ENCODE measurements around the gene EHBP1.

The EHBP1 gene

DNA sequence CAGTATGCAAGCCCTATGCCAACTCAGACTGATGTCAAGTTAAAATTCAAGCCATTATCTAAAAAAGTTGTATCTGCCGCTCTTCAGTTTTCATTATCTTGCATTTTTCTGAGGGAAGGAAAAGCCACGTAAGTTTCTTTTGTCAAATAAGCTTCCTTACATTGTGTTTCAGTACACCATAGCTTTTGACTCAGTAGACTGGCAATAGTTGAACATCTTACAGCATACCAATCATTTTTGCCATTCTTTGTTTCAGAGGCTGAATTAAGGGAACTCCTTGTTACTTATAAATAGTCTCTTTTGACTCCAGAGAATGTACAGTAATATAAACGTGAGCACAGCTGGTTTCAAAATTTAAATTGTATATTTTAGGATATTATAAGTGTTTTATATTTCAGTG lies 120.6 kb downstream of the EHBP1 start:
- DNase-seq: no peak

DNA sequence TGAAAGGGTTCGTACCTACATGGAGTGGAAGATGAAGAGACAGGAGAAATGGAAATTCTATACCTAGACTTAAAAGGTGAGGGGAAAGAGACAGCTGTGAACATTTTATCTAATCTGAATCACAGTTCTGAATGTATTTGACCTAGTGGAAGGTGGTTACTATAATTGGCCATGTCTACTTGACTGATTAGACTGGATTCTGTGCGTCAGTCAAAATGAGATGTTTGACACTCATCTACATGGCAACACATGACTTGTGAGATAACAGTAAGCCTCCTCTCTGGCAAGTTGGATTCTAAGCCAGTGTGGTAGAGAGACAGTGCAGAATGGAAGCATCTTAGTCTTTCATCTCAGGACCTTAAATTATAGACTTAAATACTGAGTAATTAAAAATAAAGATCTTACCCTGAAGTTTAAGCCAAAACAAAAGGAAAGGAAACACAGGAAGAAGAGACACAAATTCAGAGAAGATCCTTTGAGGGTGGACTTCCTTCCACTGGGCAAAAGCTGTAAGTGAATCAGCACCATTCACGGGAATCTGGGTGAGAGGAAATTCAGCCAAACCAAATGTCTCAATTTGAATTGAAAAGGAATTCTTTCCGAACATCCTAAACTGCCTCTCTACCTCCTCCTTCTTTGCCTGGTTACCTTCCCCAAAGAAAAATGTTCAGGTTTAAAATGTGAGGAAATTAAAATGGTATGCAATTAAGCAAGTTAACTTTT lies 121.6 kb downstream of the EHBP1 start:
- no peak for DNase-seq

DNA sequence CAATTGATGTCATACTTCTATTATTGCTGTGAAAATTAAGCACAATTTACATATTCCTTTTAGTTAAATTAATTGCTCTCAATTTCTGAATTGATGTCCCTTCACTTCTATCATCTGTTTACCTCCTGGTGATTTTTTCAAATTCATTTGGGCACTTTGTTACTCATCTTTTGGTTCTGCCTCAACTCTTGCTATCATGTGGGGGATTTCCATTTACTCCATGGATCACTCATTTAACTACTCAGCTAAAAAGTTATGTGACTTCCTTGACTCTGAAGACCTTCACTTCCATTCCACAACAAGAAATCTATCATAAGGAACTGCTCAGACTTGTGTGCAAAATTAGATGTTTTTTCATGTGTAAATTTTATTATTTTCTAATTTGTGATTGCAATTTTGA lies 126.2 kb downstream of the EHBP1 start:
- no peak for DNase-seq

DNA sequence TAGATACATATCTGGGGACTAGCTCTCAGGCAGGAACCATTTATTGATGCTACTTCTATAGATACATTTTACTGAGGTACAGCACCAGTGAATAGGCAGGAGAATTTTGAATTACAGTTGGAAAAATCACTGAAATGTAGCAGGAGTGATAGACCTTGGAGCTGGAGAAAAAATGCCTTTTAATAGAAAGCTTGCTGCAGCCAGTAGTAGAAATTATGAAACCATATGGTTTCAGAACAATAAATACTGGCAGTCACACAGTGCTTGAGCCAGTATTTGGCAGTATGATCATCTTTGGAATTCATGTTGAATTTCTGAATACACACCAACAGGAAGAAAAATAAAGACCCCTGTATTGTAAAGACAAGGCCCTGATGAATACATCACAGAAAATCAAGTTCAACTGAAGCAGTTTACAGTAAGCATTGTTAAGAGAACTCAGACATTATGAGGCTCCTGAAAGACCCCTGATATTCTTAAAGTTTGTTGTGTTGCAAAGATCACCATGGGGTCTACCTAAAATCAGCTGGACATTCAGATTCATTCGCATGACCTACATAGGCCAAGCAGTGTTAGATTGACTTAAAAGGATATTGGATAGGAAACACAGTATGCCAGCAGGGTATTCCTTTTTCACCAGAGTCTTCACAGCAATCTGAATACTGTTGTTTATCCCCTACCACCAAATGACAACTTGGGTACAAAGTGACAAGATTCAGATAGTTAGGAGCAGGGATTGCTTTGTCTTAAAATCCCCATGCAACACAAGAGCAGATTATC lies 139.0 kb downstream of the EHBP1 start:
- DNase-seq: no peak

DNA sequence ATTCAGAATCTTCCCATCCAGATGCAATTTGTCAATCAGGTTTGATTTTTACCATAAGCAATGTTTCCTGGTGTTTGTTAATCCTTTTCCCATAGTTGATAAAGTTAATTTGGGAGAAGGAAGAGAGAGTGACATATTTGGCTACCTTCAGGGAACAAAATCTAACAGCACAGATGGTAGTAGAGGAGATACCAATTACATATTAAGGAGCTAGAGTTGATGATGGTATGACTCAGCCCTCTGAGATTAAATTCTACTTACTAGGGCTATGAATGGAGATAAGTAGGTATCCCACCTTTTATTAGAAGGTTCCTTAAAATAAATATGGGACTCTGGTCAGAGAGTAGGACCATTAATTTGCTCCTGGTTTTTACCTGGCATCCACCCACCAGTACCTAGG lies 139.7 kb downstream of the EHBP1 start:
- no peak for DNase-seq

DNA sequence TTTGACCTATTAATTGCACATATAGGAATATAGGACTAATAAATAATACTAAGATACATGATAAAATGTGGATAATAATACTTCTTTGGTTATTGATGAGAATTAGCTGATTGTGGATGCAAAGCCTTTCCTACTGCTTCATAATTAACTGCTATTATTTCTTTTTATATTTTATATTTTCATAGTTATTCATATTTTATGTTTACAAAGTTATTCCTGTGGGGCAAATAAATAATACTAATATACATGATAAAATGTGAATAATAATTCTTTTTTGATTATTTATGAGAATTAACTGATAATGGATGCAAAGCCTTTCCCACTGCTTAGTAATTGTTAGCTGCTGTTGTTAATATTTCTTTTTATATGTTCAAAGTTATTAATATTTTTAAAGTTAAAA lies 146.7 kb downstream of the EHBP1 start:
- no peak for DNase-seq

DNA sequence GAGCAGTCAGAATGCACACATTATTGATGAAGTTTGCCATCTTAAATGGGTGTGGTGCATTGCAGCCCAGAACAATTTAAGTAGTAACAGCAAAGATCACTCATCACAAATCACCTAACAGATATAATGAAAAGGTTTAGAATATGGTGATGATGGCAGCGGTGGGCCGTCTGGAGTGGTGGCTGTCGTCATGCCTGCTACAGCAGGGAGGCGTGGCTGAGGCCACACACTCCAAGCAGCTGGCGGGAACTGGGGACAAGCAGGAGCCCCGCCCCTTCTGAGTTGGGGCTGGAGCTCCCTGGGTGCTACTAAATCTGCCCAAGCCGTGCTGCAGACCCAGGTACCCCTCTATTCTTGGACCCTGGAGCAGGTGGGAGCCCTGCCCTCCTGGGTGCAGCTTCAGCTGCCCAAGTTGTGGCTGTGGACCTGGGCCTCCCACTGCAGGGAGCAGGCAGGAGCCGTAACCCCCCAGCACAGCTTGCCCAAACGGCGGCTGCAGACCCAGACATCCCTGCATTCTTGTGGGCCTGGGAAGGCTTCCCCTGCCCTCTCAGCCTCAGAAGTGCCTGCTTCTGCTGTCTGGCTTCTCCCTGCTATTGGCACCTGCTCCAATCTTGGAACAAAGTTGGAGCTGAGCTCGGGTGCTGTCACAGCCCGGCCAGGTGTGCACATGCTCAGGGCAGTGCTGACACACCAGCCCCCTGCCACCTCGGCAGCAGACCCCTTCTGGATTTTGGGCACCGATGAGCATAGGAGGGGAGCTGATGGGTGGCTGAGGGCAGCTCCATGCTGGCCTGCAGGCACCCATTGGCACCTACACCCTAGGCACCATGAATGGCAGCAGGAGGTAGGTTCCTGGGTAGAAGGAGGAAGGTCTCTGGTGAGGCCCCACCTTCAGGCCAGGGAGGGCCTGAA lies 149.3 kb downstream of the EHBP1 start:
- no peak for DNase-seq

DNA sequence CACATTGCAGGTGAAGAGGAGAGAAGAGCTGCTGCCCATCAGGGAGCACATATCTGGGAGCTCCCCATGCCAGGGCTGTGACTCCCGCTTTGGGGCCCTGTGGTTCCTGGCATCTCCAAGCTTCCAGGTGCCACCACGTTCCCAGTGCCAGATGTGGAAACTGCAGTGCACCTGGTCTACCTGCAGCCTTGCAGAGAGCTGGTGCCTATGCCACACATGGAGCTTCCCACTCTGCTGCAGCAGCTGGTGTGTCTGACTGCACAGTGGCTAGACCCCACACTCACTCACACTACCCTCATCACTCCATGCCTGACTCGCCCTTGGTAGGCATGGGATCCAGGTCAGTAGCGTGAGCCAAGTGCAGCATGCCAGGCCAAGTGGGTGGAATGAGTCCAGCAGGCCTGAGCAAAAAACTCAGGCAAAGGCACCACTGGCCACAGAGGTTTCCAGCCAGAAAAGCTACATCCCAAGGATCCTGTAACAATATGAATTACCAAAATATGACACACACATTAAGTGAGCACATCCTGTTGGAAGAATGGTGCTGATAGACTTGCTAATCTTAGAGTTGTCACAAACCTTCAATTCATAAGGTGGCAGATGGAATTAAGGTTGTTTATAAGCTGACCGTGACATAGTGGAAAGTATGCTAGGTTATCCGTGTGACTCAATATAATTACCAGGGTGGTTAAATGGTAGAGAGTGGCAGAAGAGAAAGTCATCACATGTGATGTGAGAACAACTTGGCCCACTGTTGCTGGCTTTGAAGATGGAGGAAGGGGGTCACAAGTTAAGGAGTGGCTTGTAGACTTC lies 150.9 kb downstream of the EHBP1 start:
- no peak for DNase-seq

DNA sequence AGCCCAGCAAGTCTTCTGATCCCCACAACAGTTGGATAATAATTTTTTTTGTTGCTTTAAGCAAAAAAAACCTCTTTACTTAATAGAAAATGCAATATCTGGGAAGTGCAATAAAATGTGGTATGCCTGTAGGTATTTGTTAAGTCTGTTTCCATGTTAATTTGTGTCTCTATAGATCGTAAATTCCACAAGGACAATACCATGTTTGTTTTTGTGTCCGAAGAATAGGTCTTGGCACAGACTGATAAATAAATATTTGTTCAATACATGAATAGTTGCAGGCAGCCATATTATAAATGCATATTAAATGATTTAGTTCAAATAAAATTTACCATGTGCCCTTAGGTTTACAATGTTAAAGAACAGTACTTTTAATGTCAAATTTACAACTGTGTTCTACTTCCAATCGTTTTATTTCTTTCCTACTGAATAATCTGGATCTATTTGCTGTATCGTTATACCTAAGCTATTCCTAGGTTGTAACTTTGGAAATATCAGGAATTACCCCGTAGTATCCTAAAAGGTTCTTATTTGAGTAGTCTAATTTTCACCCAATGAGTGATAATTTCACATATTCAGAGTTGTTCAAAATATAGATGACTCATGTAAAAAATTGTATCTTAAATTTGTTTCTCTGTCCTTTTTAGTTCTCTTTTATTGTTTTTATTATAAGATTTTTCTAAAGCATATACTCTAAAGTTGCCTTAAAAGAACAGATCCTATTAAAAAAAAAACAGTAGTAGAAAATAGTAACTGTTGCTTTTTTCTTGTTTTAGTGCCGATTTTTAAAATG lies 151.8 kb downstream of the EHBP1 start:
- no peak for DNase-seq

DNA sequence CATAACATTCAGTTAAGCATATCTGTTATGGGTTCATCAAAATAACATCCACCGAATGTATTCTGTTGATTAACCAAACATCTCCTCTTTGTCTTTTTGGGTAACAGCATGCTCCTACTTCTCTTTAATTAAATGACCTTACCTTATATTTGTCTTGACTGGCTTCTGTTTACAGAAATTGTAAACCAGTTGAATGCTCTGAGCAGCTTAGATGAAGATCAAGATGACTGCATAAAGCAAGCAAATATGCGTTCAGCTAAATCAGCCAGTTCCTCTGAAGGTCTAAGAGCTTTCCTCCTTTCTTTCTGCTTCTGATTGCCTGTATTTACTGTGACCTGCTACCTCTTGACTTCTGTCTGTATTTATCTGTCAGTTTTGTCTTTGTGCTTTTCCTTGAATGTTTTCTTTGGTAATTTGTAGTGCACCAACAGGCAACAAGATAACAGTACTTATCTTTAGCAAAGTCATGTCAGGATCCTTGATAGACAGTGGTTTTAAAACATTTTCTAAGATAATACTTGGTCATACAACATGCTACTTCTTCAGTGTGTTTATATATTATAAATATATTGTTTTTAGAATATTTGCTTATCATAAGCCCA lies 152.8 kb downstream of the EHBP1 start:
- DNase-seq: no peak

DNA sequence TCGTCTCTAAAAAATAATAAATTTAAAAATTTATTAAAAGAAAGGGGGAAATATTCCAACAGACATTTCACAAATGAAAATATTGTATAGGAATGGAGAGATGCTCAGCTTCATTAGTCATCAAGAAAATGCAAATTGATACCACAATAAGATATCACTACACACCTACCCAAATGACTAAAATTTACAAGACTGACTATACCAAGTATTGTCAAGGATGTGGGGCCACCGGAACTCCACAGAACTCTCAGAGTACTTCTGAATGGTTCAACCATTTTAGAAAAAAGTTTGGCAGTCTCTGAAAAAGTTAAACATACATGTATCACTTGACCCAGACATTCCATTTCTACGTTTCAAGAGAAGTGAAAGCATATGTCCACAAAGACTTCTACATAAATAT lies 163.4 kb downstream of the EHBP1 start:
- no peak for DNase-seq

DNA sequence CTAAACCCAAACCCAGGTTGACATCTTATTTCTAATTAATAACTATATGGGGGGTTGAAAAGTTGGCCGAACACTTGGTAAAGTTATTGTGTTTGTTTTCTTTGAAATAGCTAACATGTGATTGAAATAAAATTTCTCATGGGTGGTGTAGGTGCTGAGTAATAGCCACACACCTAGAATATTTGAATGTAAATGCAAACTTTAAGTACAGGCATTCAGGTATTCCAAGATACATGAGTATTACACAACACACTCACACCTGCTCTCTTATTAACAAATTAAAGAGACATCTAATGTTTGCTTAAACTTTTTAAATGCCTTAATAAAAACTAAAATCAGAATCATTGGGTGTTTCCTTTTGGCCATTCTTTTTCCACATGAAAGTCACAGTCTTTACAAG lies 165.5 kb downstream of the EHBP1 start:
- DNase-seq: no peak

DNA sequence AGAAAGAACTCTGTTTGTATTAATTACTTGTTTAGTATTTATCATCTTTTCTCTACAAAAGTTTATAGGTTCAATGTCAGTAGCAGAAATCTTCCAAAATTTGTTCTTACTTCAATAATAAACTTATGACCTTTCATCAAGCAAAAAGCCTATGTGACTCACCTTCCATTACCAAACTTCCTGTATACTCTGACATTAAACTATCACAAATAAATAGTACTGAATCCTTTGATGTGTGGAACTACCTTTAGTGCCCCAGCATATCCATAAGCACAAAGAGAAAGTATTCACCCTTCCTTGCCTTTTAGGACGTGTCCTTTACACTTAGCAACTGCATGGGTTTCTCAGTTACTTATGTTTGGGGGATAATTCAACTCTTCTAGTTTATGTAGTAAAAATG lies 166.0 kb downstream of the EHBP1 start:
- DNase-seq: no peak

DNA sequence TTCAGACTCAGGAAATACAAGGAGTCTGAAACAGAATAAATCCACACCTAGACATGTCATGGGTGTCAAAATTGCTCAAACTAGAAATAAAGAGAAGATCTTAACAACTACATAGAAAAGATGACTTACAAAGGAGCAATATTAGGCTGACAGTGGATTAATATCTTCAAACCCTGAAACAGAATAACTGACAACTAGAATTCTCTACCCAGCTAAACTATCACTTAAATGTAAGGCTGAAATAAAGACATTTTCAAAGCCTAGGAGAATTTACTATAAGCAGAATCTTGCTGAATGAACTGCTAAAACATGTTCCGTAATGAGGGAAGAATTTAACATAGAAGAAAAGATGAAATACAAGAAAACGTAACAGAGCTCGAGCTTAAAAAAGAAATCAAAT lies 168.1 kb downstream of the EHBP1 start:
- DNase-seq: no peak

DNA sequence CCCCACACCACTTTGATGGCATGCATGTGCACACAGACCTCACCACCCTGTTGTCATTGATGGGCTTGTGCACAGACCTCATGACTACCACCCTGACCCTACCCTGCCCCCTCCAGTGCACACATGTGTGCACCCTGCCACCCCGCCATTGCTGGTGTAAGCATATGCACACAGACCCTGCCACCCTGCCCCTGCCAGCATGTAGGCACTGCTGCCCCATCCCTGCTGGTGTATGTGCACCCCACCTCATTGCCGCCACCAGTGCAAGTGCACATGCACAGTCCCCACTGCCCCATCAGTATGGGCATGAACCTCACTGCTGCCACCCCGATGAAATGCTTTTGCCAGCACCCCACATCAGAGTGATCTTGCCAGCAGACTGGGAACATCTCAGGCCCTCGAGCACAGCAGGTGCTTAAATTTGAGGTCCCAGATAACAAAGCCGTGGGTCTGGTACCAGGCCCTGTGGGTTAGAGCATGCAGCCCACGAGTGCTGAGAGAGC lies 169.4 kb downstream of the EHBP1 start:
- DNase-seq: no peak

DNA sequence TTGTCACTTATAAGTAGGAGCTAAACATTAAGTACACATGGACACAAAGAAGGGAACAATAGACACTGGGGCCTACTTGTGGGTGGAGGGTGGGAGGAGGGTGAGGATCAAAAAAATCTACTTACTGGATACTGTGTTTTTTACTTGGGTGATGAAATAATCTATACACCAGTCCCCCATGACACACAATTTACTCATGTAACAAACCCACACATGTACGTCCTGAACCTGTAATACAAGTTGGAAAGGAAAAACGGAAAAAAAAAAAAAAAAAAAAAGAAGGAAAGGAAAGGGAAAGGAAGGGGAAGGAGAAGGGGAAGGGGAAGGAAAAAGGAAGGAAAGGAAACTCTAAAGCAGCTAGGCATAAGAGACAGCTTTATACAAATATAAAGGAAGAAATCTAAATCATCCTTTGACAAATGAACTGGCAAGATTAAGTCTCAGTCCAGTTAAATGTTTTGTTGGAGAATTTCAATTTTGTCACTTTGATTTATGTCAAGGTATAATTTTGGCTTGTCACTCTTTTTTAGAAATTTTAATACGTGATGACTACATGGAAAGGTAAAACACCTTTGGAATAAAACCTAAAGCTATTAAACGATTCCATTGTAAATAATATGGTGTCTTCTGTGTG lies 175.8 kb downstream of the EHBP1 start:
- no peak for DNase-seq

DNA sequence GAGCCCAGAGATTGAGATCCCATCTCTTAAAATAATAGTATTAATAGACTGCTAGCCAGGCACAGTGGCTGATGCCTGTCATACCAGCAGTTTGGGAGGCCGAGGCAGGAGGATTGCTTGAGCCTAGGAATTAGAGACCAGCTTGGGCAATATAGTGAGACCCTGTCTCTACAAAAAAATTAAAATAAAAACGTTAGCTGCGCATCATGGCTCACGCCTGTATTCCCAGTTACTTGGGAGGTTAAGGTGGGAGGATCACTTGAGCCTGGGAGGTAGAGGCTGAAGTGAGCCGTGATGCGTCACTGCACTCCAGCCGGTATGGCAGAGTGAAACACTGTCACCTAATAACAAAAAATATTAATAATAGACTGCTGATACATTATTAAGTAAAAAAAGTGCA lies 178.1 kb downstream of the EHBP1 start:
- no peak for DNase-seq

DNA sequence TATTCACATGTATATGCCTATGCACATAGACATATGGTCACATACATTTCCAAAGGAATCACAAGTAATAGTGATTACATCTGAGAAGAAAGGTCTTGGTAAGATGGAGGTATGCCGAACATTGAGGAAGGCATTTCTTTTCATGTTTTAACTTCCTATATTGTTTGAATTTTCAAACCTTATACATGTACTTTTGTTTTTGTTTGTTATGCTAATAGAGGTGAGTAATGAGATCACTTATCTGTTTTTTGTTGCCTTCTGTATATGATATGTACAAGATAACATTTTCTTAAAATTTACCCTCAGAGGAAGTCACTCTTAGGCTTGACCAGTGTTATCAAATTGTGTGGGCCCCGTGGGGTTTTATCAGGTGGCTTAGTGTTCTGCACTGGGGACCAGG lies 178.6 kb downstream of the EHBP1 start:
- DNase-seq: no peak

DNA sequence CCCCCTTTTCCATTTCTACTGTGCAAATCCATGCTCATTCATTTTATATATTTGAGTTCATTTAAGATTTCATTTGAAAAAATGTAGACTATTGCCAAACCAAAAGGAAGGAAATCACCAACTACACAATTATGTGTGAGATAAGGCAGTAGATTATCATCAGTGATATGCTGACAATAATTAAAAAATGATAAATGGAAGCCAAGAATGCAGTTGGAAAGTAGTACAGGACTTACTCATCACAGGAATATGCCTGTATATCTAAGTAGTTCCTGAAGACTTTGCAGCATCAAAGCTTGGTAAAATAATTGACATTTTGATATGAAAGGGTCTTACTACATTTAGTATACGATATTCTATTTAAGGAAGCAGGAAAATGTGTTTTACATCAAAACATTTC lies 179.0 kb downstream of the EHBP1 start:
- DNase-seq: no peak

DNA sequence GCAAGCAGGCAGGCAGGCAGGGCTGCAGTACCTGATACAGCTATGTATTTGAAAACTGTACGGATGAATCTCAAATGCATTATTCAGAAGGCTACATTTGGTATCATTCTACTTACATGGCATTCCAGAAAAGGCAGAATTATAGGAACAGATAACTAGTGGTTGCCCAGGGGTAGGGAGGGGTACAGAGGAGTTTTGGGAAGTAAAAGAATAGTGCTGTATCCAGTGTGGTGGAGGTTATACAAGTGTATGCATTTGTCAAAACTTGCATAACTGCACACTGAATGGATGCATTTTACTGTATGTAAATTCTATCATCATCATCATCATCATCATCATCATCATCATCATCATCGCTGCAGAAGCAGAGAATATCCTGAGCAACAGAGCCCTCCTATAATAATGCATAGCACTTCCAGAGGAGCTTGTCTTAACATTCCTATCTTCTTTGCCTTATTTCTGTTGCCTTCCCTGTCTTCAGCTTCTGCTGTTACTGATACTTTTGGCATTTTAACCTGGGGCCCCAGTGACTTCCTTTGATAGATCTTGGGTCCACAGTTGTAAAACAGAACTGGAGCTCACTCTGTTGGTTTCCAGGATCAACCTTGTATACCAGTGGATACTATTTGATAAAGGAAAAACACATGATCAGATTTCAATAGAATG lies 189.6 kb downstream of the EHBP1 start:
- no peak for DNase-seq

All from 8988T (cell line).